NCI-H774 (cell line): ENCODE data around the gene SNTA1.
"Not testable (repeated sequence)": the region's sequence is repeated elsewhere in the genome, so short reads cannot be mapped to it uniquely, and the experiment has no call there.

Source experiments
- DNase-seq: peaks from one replicate; lab custom pipeline; 2025; lab: John Stamatoyannopoulos, UW

SNTA1 gene

GRCh38 chr20:33443512-33444239 is at the start of gene SNTA1:
SNTA1 (minus strand) TSS chr20:33443763; CDS start chr20:33443620, 143 bp downstream.
- peak; percentile 83 for DNase-seq

- DNase-seq, result no peak
Measured at GRCh38 chr20:33490934-33491656, 47.5 kb upstream of the SNTA1 start.

- DNase-seq, result no peak
Measured at GRCh38 chr20:33490023-33490933, 46.7 kb upstream of the SNTA1 start, which contains the start of gene CBFA2T2. CBFA2T2 (plus strand) TSS chr20:33490096; CDS start chr20:33490268, 172 bp downstream.

- DNase-seq, result peak; percentile 97
Measured at GRCh38 chr20:33489495-33490022, 46.0 kb upstream of the SNTA1 start.

- not testable (repeated sequence) for DNase-seq
Measured at GRCh38 chr20:33488661-33489494, 45.3 kb upstream of the SNTA1 start.

GRCh38 chr20:33488201-33488600 is 44.6 kb upstream of the SNTA1 start:
- no peak for DNase-seq

- DNase-seq, result not testable (repeated sequence)
Measured at GRCh38 chr20:33483186-33483585, 39.6 kb upstream of the SNTA1 start.

- no peak for DNase-seq
Measured at GRCh38 chr20:33482581-33482980, 39.0 kb upstream of the SNTA1 start.

- DNase-seq, result no peak
Measured at GRCh38 chr20:33481431-33481941, 37.9 kb upstream of the SNTA1 start.

GRCh38 chr20:33480048-33480447 is 36.5 kb upstream of the SNTA1 start:
- no peak for DNase-seq

GRCh38 chr20:33477386-33478234 is 34.0 kb upstream of the SNTA1 start:
- peak; percentile 93 for DNase-seq

- DNase-seq, result no peak
Measured at GRCh38 chr20:33475381-33476152, 32.0 kb upstream of the SNTA1 start.

GRCh38 chr20:33474963-33475362 is 31.4 kb upstream of the SNTA1 start:
- DNase-seq, result no peak

- no peak for DNase-seq
Measured at GRCh38 chr20:33474097-33474873, 30.7 kb upstream of the SNTA1 start.

- no peak for DNase-seq
Measured at GRCh38 chr20:33472868-33473435, 29.4 kb upstream of the SNTA1 start.

GRCh38 chr20:33470866-33471265 is 27.3 kb upstream of the SNTA1 start:
- DNase-seq, result no peak

GRCh38 chr20:33470457-33470856 is 26.9 kb upstream of the SNTA1 start:
- DNase-seq, result no peak

- DNase-seq, result no peak
Measured at GRCh38 chr20:33466303-33466646, 22.7 kb upstream of the SNTA1 start.
